Measurements from ENCODE around the gene RAB37.

The RAB37 gene

DNA sequence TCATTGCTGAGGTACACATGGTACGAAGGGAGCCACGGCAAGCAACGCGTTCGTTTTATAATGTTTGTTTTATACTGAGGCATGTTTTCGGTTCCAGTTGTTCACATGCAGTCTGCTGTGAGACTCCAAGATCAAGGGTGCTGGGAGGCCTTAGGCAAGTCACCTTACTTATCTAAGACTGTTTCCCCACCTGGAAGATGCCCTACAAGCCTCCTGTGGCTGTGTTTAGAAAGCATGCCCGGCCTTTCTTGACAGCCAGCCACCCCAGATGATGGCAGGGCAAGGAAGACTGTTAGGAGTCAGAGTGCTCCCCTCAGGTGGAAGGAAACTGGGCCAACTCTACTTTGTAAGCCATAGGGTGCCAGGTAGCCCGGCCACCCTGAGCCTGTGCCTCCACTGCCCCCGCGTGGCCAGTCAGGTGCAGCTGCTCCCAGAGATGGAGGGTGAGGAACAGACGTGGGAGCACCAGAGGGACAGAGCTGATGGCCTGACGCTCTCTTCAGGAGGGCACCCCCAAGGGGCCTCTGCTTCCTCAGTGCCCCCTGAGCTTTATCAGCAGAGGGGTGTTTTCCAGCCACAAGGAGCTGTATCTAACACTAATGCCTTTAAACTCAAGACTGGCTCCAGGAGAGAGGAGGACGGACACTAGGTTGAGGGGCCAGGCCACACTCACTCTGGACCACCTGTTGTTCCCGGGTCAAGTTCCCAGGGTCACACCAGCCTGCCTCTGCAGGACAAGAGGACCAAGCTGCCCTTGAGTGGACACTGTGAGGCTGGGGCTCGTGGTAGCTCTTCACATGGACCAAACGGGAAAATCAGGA, 33.7 kb downstream of the RAB37 start:
- DNase-seq (peak; percentile 75), ATAC-seq (peak; percentile 71)
- H3K9me3 Mint-ChIP-seq: no peaks in the 10 kb centered on the region
- peaks cover 37% of the 10 kb centered on the region for H3K36me3 Mint-ChIP-seq (ENCODE audit: low read depth)
- peaks cover 24% of the 10 kb centered on the region for H3K4me1 Mint-ChIP-seq
- peak overlapping the region; percentile 56 for H3K27ac Mint-ChIP-seq
- H3K27me3 Mint-ChIP-seq: no peaks in the 10 kb centered on the region
- no peak overlapping the region for H3K4me3 Mint-ChIP-seq

DNA sequence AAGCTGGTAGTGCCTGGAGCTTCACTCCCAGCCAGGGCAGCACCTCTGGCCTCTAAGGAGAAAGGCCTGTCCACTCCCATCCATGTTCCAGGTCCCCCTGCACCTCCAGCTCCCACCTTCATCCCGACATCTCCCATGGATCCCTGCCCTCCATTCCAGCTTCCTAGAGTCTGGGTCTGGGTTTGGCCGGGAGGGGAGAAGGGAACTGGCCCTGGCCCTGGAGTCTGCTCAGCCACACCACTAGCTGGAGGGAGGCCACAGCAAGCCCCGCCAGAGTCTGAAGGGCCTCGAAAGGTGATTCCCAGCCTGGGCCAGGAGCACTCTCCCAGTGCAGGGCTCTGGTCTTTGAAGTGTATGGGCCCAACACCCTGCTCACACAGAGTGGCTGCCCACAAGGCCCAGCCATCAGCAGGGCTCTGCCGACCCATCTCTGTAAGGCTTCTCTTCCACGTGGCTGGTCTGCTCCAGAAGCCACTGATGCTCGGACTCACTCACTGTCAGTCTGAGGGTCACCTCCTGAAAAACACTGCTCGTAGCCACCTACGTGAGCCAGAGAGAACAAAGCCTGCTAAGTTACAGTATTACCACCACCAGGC, 34.4 kb downstream of the RAB37 start:
- Mint-ChIP-seq H3K27me3 (no peaks in the 10 kb centered on the region), H3K4me3 (no peak overlapping the region), H3K4me1 (peaks cover 29% of the 10 kb centered on the region), H3K9me3 (no peaks in the 10 kb centered on the region), H3K36me3 (ENCODE audit: low read depth) (peaks cover 37% of the 10 kb centered on the region), H3K27ac (peak overlapping the region; percentile 59)
- ATAC-seq (no peak), DNase-seq (no peak)

DNA sequence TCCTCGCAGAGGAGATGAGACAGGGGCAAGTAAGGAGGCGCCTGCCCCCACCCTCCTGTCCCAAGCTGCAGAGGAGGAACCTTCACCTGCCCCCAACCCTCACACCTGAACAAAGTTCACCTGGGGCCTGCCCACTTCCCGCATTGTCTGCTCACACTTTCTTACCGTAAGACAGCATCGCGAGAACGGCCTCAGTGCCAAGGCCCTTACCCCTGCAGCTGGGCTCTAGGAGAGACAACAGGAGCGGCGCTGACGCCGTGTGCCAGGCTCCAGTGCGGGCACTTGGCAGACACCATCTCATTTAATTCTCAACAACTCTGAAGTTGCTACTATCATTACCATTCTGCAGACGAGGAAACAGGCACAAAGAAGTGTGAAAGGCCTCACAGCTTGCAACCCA, 35.0 kb downstream of the RAB37 start:
- DNase-seq: no peak
- peaks cover 34% of the 10 kb centered on the region for H3K4me1 Mint-ChIP-seq
- H3K36me3 Mint-ChIP-seq (ENCODE audit: low read depth): peaks cover 35% of the 10 kb centered on the region
- no peak for ATAC-seq
- peak overlapping the region; percentile 88 for H3K27ac Mint-ChIP-seq
- H3K27me3 Mint-ChIP-seq: no peaks in the 10 kb centered on the region
- no peaks in the 10 kb centered on the region for H3K9me3 Mint-ChIP-seq
- no peak overlapping the region for H3K4me3 Mint-ChIP-seq

DNA sequence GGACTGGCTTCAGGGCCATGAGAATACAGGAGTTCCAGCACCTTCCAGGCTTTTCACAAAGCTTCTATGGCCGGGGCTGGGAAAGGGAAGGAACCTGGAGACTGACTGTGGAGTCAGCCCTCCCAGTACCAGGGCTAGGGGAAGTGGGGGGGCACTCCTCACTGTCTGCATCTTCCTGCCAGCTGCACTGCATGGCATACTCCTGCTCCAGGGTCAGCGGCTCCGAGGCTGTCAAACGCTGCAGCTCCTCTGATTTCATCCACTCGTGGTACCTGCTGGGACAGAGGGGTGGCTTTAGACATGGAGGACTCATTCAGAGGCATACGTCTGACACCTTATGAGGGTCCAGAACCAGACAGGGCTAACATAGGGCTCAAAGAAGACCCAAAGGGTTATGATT, 36.4 kb downstream of the RAB37 start:
- H3K4me3 Mint-ChIP-seq: no peak overlapping the region
- ATAC-seq: no peak
- no peaks in the 10 kb centered on the region for H3K9me3 Mint-ChIP-seq
- no peak for DNase-seq
- H3K27me3 Mint-ChIP-seq: no peaks in the 10 kb centered on the region
- peak overlapping the region; percentile 88 for H3K27ac Mint-ChIP-seq
- peaks cover 31% of the 10 kb centered on the region for H3K36me3 Mint-ChIP-seq (ENCODE audit: low read depth)
- peaks cover 42% of the 10 kb centered on the region for H3K4me1 Mint-ChIP-seq

DNA sequence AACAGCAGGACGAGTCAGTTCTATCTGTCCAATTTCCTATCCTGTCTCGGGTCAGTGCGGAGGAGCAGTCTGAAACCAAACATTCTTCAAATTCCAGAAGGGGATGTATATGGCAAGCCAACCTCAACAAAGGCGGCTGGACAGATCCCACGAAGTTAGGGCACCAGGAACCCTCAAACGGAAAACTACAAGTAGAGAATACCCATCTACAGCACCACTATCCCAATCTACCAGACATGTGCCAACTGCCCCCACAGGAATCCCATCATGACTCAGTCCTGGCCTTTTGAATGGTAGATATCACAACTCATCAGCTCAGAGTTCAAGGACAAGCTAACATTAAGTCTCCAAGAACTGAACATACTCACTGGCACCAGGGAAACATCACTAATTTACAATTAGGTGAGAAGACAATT, 36.8 kb downstream of the RAB37 start:
- Mint-ChIP-seq H3K4me1 (peaks cover 44% of the 10 kb centered on the region), H3K9me3 (no peaks in the 10 kb centered on the region), H3K27me3 (no peaks in the 10 kb centered on the region), H3K27ac (peak overlapping the region; percentile 88), H3K4me3 (peak overlapping the region; percentile 74), H3K36me3 (ENCODE audit: low read depth) (peaks cover 26% of the 10 kb centered on the region)
- DNase-seq (no peak), ATAC-seq (no peak)

DNA sequence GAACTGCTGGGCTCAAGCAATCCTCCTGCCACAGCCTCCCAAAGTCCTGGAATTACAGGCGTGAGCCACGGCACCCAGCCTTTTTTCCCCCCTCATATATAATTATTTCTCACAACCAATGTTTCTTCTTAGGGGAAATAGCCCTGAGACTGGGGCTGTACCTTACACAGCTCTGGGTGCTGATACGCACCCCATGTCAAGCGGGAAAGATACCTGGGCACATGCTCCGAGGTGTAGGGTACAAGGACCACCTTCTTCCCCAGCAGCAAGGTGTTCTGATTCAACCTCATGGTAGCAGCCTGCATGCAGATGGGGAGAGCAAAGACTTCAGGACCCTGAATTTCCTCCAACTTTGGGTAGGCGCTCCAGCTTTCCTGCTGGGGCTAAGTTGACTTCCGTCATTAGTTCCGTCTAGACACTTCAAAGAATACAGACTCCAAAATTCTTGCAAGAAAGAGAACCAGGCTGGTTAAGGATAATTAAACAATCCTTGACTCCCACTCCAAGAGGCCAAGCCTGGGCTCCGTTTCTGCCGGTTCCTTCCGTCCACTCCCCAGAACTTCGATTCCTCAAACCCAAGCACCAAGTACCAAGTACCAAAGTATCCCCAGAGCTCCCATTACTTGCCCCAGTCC, 38.5 kb downstream of the RAB37 start:
- no peak for ATAC-seq
- Mint-ChIP-seq H3K27me3 (no peaks in the 10 kb centered on the region), H3K4me1 (peaks cover 56% of the 10 kb centered on the region), H3K9me3 (no peaks in the 10 kb centered on the region), H3K36me3 (ENCODE audit: low read depth) (peaks cover 20% of the 10 kb centered on the region), H3K4me3 (peak overlapping the region; percentile 98), H3K27ac (peak overlapping the region; percentile 96)
- peak; percentile 15 for DNase-seq

DNA sequence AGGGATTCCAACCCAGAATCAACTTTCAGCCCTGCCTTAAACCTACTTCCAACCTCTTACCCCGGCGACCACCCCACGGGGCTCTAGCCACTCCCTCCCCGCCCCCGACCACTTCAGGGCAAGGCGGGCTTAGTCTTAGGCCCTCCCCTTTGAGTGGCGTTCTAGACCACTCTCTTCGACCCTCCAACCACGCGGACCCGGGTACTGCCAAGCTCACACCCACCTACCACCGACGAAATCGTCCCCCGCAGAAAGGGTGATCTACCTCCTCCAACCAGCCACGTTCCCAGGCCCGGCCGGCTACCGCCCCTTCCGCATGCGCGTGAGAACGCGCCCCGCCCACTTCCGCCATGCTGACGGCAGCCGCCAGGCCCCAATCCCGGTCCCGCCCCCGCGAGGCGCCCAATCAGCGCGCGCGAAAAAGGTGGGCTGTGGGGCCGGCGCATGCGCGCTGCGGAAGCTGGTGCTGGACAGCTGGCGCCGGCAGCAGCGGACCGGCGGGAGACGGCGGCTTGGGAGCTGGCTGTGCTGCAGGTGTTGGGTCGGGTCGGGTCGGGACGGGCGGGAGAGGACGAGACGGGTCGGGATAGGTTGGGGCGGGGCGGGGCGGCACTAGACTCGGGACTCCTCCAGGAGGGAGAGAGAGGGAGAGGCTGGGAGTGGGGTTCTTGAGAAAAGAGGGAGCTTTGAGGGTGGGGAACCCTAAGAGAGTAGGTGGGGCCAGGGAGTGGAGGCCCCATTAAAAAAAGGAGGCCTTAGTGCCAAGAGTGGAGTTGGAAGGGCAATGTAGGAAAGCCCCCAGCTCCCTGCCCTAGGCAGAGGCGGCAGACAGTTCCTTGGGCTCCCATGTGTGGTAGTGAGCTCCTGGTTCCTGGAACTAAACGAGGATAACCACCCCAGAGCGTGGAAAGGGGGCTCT, 39.2 kb downstream of the RAB37 start, which contains the start of gene NAT9:
NAT9 (minus strand) TSS at position 302 of the 919 bp plus-strand sequence. CDS start 647 bp downstream, outside the sequence.
- DNase-seq (peak; percentile 100), ATAC-seq (peak; percentile 66)
- Mint-ChIP-seq H3K9me3 (no peaks in the 10 kb centered on the region), H3K4me3 (peak within 1 kb of the TSS; percentile 98), H3K27me3 (no peaks in the 10 kb centered on the region), H3K4me1 (peaks cover 60% of the 10 kb centered on the region), H3K27ac (peak within 1 kb of the TSS; percentile 96), H3K36me3 (ENCODE audit: low read depth) (peaks cover 17% of the 10 kb centered on the region)

DNA sequence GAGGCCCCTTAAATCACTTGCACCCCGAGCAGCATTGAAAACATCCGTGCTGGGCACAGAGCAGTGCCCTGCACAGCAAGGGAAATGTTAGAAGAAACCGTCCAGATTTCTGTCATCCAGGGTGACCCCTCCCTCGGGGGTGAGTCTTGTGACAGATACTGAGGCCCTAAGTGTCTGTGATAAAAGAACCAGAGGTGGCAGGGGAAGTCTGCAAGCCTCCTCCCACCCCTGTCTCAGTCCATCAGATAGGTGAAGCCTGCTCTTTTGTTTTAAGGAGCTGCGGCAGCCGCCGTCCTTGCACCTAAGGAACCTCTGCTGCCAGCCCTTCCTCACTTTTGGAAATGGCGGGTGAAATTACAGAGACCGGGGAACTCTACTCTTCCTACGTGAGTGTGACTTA, 39.9 kb downstream of the RAB37 start:
- Mint-ChIP-seq H3K27me3 (no peaks in the 10 kb centered on the region), H3K4me1 (peaks cover 63% of the 10 kb centered on the region), H3K36me3 (ENCODE audit: low read depth) (peaks cover 17% of the 10 kb centered on the region), H3K9me3 (no peaks in the 10 kb centered on the region), H3K4me3 (peak overlapping the region; percentile 98), H3K27ac (no peak overlapping the region)
- ATAC-seq (no peak), DNase-seq (no peak)

DNA sequence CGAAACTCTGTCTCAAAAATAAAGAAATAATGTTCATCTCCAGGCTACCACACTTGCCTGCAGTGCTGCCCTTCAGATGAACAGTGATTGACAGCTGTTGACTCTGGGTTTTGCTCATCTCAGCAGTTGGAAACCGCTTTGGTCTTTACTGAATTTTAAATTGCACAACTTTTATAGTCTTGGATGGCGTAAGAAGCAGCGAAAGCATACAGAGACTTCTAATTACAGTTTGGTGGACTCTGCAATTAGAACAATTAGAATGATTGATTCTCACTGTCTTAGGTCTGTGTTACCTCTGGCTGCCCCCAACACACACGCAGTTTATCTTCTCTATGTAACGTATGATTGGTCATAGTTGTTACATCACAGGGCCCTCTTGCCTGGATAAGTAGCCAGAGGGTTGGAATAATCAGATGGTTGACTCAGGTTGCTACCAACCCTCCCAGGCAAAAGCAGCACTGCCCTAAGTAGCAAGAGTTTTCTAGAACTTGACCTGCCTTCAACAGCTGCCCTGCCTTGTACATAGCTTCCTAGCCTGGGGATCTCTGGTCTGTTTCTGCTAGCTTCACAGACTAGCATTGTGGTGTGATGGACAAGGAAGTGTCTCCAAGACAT, 41.0 kb downstream of the RAB37 start:
- Mint-ChIP-seq H3K27ac (no peak overlapping the region), H3K27me3 (no peaks in the 10 kb centered on the region), H3K36me3 (ENCODE audit: low read depth) (peaks cover 19% of the 10 kb centered on the region), H3K9me3 (no peaks in the 10 kb centered on the region), H3K4me3 (peak overlapping the region; percentile 10), H3K4me1 (peaks cover 63% of the 10 kb centered on the region)
- DNase-seq (no peak), ATAC-seq (no peak)

DNA sequence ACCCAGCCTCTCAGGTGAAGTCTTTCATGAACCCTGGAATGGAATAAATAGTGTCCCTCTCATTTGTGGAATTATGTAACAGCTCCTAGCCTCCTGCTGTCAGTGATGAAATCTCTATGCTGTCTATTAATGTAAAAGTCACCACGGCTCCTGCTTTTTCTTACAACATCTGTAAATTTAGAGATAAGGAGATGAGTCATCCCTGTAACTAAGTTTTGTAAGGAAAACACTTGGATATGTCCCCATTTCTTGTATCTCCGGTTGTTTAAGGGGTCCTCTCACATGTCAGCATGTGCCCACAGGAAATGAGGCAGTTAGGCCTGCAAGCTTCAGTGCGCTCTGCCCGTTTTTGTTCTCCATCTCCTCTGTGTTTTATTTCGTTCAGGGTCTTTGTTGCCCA, 41.9 kb downstream of the RAB37 start:
- Mint-ChIP-seq H3K9me3 (no peaks in the 10 kb centered on the region), H3K4me3 (peak overlapping the region; percentile 25), H3K36me3 (ENCODE audit: low read depth) (peaks cover 13% of the 10 kb centered on the region), H3K27me3 (no peaks in the 10 kb centered on the region), H3K4me1 (peaks cover 57% of the 10 kb centered on the region), H3K27ac (peak overlapping the region; percentile 36)
- DNase-seq: no peak
- ATAC-seq: no peak

DNA sequence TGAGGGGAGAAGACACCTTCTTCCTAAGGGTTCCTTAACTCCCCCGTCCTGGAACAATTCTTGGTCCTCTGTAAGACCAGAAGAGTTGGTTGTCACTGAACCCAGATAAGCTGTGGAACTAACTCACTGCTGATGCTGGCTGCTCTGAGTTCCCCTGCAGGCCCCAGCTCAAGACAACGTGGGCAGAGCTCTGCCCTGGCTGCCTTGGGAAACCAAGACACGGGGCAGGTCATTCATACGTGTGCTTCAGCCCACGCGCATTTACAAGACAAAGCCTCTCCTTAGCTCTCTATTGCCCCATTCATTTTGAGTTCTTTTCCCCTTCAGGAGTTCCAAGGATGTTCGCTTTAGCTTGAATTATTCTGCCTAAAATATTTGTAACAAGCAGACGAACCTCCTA, 42.4 kb downstream of the RAB37 start:
- ATAC-seq (no peak), DNase-seq (peak; percentile 20)
- peak overlapping the region; percentile 67 for H3K4me3 Mint-ChIP-seq
- H3K27ac Mint-ChIP-seq: peak overlapping the region; percentile 90
- no peaks in the 10 kb centered on the region for H3K9me3 Mint-ChIP-seq
- no peaks in the 10 kb centered on the region for H3K27me3 Mint-ChIP-seq
- H3K36me3 Mint-ChIP-seq (ENCODE audit: low read depth): peaks cover 10% of the 10 kb centered on the region
- H3K4me1 Mint-ChIP-seq: peaks cover 59% of the 10 kb centered on the region

DNA sequence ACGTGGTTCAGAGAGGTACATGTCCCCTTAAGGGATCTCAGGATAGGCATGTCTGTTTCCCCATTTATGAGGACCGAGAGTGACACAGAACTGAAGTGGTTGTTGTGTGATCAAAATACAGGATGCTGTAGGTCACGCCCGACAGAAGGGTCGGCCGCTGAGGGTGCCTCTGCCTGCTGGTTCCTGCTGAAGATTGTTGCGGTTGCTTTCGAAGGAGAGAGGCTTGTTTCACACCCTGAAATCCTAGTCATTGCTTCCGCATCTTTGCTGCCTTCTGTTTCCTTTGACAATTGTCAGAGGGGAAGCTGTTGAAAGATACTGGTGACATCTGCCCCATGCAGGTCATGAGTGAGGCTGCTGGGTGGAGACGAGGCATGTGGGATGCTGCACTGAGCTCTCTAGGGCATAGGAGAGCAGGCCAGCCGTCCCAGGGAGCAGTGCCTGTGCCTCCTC, 42.9 kb downstream of the RAB37 start:
- Mint-ChIP-seq H3K4me1 (peaks cover 64% of the 10 kb centered on the region), H3K9me3 (no peaks in the 10 kb centered on the region), H3K36me3 (ENCODE audit: low read depth) (peaks cover 10% of the 10 kb centered on the region), H3K27me3 (no peaks in the 10 kb centered on the region), H3K4me3 (peak overlapping the region; percentile 67), H3K27ac (peak overlapping the region; percentile 90)
- DNase-seq: peak; percentile 59
- ATAC-seq: peak; percentile 68

DNA sequence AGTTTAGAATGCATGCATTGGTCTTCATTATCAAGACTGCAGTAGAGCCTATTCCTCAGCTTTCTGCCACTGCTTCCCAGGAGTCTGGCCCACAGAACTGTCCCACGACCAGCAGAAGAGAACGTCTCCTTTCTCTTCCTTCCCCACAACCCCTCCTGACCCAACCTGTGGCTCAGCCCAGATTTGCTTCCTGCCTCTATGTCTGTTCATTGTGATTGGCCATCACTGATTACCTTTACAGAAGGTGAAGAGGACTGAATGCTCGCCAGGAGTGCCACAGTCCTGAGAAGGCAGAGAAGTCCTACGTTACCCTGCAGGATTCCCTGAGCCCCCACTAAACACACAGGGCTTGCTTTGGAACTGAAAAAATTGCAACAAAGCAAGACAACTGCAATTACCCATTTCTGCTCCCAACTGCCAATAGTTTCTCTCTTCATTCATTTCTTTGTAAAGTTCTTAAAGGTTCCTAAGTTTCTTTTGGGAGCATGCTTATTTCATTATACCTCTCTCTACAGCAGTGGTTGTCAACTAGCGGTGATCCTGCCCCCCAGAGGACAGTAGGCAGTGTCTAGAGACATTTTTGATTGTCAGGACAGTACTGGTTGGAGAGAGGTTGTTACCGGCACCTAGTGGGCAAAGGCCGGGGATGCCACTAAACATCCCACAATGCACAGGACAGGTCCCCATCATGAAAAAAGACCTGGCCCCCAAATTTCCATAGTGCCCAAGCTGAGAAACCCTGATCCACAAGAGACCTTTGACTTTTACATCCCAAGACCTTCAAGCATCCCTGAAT, 43.6 kb downstream of the RAB37 start:
- Mint-ChIP-seq H3K27ac (peak overlapping the region; percentile 90), H3K27me3 (no peaks in the 10 kb centered on the region), H3K4me1 (peaks cover 65% of the 10 kb centered on the region), H3K9me3 (no peaks in the 10 kb centered on the region), H3K36me3 (ENCODE audit: low read depth) (peaks cover 10% of the 10 kb centered on the region), H3K4me3 (no peak overlapping the region)
- peak; percentile 22 for ATAC-seq
- peak; percentile 34 for DNase-seq
